Bone marrow (tissue), 2 donors: ENCODE results near the gene WDR45B.
"Not testable (repeated sequence)": the region's sequence is repeated elsewhere in the genome, so short reads cannot be mapped to it uniquely, and the experiment has no call there.

ENCODE experiments used
- DNase-seq, 2 donors: peaks; one replicate each; lab custom pipeline; 2025; lab: John Stamatoyannopoulos, UW

WDR45B gene

GRCh38 chr17:82582709-82583108 lies 65.5 kb downstream of the WDR45B start:
- DNase-seq, result no peak

- no peak for DNase-seq
Observed at GRCh38 chr17:82582213-82582612, 66.0 kb downstream of the WDR45B start.

GRCh38 chr17:82579969-82580368 lies 68.3 kb downstream of the WDR45B start:
- DNase-seq, result not testable (repeated sequence)

DNA sequence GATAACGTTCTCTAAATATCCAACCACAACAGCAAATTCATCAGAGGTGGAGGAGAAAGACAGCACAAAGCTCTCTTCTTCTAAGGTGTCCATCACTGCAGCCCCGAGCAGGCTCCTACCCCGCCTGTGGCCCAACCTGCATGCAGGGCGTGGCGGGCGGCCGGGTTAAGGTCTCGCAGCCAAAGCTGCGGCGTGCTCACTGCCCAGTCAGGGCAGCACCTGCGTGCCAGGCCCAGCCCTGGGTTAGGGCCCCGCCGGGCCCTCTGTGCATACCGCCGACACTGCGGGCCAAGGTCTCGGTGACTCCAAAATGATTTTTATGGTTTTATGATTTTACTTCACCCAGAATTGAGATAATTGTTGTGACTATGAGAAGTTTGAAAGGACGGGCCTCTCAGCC lies 70.9 kb downstream of the WDR45B start:
- no peak for DNase-seq

- not testable (repeated sequence) for DNase-seq
Observed at GRCh38 chr17:82575581-82576221, 72.5 kb downstream of the WDR45B start.

GRCh38 chr17:82574041-82574440 lies 74.2 kb downstream of the WDR45B start:
- DNase-seq, result no peak

DNA sequence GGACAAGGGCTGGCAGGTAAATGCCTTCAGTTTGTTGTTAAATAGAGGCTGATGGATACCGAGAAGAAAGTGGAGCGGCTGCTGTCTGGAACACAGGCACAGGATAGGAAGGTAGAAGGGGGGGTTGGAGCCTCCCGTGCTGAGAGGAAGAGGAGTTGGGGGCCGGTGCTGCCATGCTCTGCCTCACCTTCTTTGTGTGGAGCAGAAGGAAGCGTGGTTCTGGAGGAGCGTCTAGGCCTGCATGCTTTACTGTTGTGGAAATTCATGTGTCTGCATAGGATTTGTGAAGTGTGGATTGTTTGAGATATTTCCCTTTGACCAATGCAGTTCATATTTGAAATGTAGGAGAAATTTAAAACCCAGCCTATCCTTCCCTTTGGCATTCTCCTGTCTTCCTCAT lies 76.4 kb downstream of the WDR45B start:
- DNase-seq, result no peak

DNA sequence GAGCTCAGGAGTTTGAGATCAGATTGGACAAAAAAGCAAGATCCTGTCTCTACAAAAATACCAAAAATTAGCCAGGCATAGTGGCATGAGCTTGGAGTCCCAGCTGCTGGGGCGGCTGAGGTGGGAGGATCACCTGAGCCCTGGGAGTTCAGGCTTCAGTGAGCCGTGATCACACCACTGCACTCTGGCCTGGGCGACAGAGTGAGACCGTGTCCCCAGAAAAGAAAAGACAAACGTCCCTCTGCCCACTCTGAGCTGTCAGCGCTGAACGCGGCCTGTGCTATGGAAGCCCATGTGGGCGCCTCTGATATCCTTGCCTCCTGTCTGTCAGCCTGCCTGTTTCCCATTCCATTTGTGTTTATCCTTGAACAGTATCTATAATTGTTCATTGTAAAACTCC lies 78.0 kb downstream of the WDR45B start:
- no peak for DNase-seq

- DNase-seq, result no peak
Observed at GRCh38 chr17:82569621-82570020, 78.6 kb downstream of the WDR45B start.

DNA sequence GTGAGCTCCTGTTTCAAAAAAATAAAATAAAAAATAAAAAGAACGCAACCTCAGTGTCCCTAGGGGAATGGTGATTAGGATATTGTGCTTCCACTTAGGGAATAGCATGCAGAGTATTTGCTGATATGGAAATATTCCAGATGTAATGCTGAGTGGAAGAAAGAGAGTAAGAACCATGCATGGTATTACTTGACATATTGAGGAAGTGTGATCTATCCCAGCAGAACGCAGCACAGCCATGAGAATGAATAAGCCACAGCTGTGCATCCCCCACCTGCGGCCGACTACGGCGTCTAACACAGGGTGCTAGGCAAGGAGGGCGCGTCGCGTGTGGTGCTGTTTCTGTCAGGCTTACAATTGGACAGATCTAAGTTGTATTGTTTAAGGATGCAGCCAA lies 79.2 kb downstream of the WDR45B start:
- DNase-seq, result no peak

DNA sequence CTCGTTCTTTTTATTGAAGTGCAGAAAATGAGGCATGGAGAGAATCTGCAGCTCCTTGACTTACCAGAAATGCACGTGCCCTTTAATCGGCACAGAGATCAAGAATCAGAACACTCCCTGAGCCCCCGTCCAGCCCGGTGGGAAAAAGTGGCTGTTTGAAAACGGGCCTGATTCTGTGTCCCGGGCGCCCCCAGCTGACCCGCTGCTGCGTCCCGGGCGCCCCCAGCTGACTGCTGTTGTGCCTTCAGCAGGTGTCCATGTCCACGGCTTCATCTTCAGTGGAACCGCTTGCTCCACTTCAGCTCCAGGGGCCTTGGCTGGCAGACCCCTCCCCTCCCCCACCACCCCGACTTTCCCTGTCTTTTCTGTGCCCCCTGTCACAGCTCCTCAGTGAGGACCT lies 81.0 kb downstream of the WDR45B start:
- DNase-seq, result no peak

- DNase-seq, result no peak
Observed at GRCh38 chr17:82566129-82566960, 81.9 kb downstream of the WDR45B start.

GRCh38 chr17:82565551-82565950 lies 82.7 kb downstream of the WDR45B start:
- no peak for DNase-seq
